GM21576 (cell line): Measurements from ENCODE around the gene LAMA2.

Experiments used
- ATAC-seq: cut with Tn5 transposase; IDR thresholded peaks from one replicate; pipeline ENCODE4 v1.9.1; 2021; ENCODE audit warnings: mild to moderate bottlenecking, moderate library complexity; ENCODE audit not compliant: unreplicated experiment

LAMA2 gene

DNA sequence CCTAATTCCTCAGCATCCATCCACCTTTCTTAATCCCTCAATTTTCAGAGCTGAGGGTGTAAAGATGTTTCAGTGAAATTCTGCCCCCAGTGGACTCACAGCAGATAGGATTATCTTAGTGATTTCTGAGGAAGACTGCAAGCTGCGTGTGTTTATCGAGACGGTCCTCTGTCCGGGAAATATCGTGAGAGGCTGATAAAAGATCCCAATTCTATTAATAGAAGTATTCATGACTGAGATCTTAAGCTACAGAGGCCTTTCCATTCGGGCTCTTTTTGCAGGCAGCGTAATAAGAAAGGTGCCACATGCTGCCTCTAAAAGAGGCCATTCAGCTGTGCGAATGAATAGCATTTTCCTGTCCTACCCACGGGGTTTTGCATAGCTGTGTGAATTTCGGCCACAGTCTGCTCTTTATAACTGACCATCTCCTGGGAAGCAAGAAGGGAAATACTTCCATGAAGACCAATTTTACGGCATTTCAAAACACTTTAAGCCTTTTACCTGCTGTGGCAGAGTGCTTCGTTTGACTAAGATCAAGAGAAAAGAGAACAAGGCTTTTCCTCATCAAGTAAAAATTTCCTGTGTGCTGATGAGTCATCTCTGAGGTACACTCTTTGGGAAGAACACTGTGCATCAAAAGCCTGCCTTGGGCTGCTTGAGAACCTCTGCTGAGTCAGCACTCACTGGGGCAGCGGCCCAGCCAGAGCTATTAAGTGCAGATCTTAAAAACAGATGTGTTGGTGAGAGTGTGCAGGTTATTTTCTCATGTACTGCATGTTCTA lies 618.2 kb downstream of the LAMA2 start:
- no peak for ATAC-seq

DNA sequence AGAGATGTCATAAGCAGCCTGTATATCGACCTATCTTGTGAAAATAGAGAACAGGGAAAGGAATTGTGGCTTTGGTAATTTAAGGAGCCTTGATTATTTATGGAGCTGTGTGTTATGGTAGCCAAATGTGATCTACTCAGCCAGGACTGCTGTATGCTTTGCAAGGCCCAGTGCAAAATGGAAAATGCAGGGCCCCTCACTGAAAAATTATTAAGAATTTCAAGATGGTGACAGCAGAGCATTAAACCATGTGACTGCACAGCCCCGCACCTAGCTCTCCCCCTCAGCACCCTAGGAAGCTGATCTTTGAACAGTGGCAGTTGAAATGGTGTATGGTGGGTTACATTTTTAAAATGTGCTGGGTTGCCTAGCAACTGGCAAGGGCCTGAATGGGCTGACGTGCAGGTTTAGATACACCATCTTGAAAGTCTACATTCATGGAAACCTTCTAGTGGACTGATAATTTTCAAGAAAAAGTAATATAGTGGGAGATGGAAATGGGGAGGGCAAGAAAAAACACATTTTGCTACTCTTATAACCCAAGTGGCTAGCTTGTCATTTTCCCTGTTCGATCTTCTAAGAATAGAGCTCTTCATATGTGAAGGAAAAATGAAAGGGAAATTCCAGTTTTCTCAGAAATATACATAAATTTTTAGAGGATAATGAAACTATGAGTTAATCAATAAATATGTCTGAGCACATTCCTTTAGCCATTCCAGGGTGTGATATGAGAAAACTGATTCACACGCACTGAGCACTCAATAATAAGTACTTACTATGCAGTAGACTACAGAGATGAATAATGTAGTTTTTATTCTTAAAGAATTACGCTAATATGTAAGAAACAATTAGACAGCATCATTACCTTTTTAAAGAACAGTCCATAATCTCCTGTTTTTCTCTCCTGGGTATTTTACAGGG lies 619.1 kb downstream of the LAMA2 start:
- ATAC-seq: no peak

DNA sequence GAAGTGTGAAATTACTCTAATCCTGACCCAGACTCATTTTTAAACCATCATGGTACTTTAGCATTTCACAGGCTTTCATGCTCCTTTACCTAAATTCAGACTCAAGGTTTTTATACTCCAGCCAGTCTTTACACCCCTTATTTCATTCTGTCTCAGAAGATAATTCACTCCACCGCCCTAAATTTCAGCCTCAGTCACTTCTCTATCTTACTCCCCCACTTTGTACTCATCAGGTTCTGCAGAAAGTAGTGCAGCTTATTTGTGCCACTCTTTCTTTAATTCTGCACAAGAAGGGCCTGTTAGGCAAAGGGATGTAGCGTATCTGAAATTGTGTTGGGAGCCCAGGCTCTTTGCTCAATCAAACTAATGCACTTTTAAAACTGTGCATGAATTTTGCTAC lies 621.5 kb downstream of the LAMA2 start:
- ATAC-seq: no peak

DNA sequence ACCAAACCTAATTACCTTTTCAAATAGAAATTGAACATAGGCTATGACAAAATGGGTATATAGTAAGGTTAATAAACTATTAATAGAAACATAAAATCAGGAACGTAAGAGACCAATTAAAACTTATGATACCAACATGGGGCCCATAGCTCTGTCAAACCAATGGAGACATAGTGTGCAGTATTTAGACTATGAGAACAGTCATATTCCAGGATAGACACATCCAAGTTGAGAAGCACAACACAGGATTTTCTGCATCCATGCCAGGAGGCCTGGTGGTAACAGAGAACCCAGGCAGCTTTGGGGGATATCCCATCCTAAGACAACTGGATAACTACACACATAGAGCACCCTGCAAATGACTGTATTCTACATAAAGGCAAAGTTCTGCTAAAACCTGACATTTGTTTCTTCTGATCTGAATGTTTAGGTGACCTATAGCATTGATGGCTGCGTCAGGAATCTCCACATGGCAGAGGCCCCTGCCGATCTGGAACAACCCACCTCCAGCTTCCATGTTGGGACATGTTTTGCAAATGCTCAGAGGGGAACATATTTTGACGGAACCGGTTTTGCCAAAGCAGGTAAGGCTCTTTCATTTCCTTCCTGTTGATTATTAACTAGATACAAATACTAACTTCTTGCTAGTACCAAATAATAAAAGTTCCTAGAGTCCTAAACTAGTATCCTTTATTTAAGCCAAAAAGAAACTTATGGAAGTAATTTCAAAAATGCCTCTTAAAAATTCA lies 624.3 kb downstream of the LAMA2 start:
- ATAC-seq: no peak

DNA sequence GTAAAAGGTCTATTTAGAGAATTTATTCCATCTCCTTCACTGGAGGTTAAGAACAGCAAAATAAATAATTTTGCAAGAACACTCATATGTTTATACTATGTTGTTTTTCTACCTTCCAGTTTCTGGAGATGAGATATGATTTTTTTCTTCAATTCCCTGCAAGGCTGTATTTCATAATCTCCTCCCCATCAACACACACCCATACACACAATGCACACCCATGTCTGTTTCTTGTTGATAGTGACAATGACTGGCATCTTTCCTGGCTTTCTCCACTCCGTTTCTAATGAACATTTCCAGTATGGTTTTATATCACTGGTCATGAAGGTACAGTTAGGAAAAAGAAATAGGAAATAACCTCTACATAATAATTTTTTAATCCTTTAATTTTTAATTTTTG lies 624.9 kb downstream of the LAMA2 start:
- no peak for ATAC-seq

DNA sequence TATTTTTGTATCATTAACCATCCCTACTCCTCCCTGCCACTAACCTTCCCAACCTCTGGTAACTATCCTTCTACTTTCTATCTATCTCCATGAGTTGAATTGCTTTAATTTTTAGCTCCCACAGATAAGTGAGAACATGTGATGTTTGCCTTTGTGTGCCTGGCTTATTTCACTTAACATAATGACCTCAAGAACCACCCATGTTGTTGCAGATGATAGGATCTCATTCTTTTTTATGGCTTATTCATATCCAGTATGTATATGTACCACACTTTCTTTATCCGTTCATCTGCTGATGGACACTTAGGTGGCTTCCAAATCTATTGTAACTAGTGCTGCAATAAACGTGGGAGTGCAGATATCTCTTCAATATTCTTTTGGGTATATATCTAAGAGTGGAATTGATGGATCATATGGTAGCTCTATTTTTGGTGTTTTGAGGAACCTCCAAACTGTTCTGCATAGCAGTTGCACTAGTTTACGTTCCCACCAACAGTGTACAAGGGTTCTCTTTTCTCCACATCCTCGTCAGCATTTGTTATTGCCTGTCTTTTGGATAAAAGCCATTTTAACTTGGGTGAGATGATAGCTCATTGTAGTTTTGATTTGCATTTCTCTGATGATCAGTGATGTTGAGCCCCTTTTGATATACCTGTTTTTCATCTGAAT lies 625.7 kb downstream of the LAMA2 start:
- no peak for ATAC-seq

DNA sequence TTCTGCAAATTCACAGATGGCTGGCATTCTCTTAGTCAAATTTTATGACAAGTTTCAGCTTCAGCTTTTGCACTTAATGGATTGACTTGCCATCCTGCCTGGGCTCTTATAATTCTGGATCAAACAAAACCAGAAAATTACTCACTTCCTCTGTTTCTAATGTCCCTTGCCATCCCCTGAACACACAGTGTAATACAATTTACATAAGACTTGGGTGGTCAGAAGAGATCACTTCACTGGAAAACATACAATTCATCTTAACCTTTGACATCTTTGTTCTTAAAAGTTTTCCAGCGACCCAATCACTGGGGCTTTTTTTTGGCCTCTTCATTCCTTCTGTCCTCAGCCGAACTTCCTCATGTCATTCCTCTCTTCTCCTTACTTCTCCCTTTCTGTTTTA lies 628.0 kb downstream of the LAMA2 start:
- ATAC-seq: no peak

DNA sequence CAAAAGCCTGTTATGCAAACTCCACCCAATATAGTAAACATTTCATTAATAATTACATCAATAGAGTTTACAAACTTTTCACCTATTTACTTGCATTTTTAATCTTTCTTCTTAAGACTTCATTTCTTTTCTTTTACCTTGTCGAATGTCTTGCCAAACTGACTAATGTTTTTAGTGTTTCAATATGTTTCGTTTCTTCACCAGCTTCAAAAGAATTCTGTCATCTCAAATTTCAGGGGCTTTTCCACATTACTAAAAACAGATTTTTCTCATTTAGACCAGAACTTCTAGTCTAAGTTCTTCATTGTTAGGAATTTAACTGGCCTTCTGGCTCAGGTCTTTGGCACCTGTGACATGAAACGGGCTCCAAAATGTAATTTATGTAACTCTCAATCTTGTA lies 630.5 kb downstream of the LAMA2 start:
- no peak for ATAC-seq

DNA sequence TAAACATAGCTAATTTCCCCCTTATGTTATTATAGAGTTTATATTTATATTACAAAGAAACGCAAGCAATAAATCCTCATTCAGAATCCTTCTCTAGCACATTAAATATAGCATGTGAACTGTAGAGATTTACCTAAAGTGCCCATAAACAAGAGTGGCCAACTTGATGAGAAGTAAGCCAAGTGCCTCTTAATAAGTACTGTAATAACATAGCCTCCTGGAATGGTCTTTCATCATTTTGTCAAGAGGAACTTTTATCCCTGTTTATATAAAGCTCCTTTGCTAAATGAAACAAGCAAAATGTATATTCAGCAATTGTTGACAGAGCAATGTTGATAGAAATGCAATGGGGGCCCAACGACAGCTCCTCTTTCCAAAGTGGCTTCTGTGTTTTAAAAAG lies 632.1 kb downstream of the LAMA2 start:
- no peak for ATAC-seq

DNA sequence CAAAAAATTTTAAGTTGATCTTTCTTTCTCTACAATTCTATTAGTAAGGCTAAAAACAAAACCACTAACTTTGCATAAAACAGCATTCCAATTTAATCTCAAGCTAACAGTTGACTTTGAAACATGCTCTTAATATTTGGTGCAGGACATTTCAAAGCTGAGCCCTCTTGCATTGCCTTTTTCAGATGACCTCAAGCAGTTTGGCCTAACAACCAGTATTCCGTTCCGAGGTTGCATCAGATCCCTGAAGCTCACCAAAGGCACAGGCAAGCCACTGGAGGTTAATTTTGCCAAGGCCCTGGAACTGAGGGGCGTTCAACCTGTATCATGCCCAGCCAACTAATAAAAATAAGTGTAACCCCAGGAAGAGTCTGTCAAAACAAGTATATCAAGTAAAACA lies 633.1 kb downstream of the LAMA2 start:
- ATAC-seq: no peak

DNA sequence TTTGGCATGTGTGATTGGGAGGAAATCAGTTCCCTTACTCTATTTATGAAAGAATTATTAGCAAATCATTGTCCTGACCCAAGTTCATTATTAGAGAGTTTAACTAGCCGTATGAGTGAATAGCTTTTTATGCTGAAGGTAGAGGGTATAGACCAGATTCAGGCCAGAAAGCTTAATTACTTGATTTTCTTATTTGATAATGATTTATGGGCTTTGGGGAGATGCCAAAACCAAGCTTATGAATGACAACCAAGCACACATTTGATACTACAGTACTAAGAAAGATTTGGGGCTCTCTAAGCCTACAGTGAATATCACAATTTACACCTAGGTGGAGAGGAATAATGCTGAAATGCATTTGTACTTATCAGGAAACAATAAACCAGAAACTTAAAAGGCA lies 633.8 kb downstream of the LAMA2 start:
- no peak for ATAC-seq

DNA sequence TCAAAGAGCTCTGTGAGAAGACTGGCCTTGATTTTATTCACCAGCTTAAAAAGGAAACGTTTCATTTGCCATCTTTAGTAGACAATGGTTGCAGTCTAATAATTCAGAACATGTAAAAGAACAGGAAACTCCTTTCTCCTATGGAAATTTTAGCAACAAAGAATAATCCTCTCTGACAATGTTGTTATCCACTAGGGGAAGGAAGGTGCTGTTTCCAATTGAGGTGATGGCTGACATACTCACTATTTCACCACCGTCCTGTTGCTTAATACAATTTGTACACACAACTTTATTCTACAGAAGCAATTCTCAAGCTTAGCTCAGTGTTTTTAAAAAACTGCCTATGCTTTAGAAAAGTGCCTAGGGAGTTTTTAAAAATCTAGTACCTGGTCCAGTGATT lies 634.4 kb downstream of the LAMA2 start:
- ATAC-seq: no peak

DNA sequence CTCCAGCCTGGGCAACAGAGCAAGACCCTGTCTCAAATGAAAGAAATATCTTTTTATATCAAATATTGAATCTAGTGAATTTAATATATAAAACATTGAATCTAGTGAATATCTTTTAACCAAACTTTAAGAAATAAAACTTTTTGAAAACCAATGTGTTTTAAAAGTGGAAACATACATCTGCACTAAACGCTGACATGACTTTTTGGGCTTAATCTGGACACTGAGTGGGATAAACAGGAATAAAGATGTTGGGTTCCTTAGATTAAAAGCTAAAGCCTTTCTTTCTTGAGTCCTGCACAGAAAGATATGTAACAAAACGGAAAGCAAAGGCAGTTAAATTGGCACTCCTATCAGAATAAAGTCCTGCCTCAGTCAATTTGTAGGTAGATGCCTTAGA lies 636.8 kb downstream of the LAMA2 start:
- no peak for ATAC-seq

DNA sequence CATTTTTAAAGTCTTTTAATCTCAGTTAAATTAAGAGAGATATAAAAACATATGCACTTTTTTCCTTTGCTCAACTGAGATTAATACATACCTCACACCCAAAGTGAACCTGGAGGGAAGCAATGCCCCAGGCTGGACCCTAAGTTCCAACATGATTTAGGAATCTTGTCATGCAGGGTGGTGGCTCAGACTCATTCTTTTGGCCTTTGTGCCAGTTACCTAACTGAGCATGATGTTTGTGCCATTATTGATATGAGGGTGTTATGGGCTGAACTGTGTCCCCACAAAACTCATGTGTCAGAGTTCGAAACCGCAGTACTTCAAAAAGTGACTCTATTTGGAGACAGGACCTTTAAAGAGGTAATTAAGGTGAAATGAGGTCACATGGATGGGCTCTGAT lies 639.0 kb downstream of the LAMA2 start:
- ATAC-seq: no peak

DNA sequence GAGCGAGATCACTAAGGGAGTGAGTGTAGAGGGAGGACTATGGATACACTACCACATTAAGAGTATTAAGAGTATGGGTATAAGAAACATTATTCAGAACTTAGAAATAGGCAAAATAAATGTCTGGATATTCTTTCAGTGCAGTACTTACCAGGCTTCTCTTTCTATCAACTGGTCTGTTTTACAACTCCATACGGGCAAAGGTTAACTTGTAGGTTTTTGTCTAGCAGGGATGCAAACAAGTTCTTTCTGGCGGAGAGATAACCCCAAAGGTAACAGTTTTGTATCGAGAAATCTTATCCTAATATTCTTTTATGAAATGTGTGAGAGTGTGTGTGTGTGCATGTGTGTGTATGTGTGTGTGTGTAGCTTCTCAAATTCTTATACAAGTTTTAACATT lies 640.9 kb downstream of the LAMA2 start:
- ATAC-seq: no peak

DNA sequence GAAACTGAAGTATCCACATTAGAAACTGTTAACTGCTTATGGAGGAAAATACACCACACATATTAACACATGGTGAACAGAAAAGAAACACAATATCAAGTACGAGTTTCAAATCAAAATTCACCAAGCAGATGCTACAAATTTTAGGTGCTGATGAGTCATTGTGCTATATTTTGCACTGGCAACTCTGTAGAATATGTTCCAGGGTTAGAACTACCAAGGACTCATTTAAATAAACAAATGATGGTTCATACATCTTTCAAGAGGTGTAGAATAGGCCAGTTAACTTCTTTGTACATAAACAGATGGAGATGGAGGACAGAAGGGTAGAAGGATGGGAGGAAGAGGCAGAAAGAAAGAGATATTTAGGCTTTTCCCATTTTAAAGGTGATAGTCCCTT lies 642.1 kb downstream of the LAMA2 start:
- ATAC-seq: no peak

DNA sequence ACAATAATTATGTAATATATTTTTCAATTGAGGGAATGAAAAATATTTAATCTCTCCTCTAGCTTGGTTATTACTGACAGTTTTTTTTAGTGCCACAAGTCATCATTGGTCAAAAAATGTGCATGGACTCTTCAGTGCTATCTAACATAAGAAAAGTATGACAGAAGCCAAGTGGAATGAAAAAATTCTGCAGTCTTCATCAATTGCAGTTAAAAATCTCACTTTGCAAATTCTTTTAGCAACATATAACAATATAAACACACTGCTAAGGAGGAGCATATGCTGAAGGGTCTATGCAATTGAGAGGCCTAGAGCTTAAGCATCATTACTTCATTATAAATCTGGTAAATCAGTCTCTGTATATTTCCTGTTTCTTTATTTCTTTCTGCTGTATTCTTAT lies 652.0 kb downstream of the LAMA2 start:
- no peak for ATAC-seq

DNA sequence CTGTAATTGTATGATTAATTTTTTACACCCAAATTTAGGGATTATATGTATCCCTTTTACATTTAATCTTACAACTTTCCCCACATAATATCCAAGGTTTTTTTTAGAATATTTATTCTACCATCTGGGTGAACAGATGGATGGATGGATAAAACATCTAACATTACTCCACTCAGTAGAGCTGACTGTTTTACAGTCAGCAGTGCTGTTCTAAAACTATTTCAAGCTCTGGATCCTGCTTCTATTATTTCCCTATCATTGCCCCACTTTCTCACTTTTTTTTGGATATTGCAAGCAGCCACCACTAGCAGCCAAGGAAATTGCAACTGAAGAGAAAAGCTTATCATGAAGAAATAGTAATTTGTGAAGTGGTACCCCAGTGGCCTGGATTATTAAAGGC lies 653.3 kb downstream of the LAMA2 start:
- ATAC-seq: no peak

DNA sequence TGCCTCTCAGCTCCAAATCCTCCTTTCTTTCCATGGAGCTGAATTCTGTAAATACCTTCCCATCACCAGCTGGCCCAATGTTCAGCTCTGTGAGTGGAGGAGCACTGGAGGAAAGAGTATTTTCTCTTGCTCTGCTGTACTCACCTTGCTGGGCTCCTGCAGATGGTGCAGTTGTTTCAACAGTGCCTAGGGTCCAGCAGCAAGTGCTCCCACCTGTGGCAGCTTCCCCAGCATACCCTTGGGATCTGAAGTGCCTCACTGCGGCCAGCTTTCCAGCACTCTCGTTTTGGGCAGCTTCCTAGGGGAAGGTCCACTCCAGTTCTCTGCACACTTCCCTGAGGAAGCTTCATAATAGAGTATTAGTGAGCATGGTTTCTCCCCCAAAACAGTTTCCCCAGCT lies 656.1 kb downstream of the LAMA2 start:
- no peak for ATAC-seq

DNA sequence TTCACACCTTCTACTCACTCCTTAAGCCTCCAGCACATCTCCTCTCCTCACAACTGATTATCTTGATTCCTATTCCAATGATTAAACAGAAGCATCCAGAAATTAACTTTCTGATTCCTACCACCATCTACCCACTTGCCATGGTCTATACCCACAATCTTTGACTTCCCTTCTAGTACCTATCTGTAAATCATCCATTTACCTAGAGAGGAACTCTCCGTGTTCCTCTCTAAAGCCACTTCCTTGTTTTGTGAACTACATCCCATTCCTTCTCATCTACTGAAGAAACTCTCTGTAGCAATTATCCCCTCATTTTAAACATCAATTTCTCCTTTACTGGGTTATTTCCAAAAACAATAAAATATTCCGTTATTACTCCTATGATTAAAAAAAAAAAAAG lies 659.8 kb downstream of the LAMA2 start:
- no peak for ATAC-seq

DNA sequence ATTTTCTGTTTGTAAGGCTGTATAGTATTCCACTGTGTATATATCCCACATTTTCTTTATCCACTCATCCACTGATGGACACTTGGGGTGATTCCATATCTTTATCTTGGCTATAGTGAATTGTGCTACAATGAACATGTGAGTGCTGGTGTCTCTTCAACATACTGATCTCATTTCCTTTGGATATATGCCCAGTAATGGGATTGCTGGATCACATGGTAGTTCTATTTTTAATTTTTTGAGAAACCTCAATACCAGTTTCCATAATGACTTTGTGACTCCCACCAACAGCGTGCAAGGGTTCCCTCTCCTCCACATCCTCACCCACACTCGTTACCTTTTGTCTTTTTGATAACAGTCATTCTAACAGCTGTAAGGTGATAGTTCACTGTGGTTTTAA lies 661.0 kb downstream of the LAMA2 start:
- ATAC-seq: no peak
